ENCODE results near the gene LARP4B. TPM values are rescaled to one million over a fixed set of nuclear protein-coding genes. Genes with fewer than 3 reads are reported as not detected.

The LARP4B gene
- polyA plus RNA-seq, 1 donor (not counting 4 experiments of a cell fraction or from before 2014, with no cell fraction given), result 39.4 TPM

DNA sequence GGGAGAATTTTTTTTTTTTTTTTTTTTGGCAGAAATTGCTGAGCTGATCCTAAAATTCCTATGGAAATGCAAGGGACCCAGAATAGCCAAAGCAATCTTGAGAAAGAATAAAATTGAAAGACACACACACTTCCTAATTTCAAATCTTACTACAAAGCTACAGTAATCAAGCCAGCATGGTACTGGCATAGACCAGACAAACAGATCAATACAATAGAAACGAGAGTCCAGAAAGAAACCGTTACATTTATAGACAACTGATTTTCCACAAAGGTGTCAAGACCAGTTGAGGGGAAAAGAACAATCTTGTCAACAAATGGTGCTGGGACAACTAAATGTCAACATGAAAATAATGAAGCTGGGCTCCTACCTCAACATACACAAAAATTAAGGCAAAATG, 34.5 kb downstream of the LARP4B start:
- TF ChIP-seq EZH2 (IDR thresholded peaks at IDR 0.05; ENCODE audit: low read length), result no peak
- TF ChIP-seq, protein P1, sequence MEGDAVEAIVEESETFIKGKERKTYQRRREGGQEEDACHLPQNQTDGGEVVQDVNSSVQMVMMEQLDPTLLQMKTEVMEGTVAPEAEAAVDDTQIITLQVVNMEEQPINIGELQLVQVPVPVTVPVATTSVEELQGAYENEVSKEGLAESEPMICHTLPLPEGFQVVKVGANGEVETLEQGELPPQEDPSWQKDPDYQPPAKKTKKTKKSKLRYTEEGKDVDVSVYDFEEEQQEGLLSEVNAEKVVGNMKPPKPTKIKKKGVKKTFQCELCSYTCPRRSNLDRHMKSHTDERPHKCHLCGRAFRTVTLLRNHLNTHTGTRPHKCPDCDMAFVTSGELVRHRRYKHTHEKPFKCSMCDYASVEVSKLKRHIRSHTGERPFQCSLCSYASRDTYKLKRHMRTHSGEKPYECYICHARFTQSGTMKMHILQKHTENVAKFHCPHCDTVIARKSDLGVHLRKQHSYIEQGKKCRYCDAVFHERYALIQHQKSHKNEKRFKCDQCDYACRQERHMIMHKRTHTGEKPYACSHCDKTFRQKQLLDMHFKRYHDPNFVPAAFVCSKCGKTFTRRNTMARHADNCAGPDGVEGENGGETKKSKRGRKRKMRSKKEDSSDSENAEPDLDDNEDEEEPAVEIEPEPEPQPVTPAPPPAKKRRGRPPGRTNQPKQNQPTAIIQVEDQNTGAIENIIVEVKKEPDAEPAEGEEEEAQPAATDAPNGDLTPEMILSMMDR (optimal IDR thresholded peaks at IDR 0.05 in 1 of 3, IDR thresholded peaks at IDR 0.05 in 1 of 3, conservative IDR thresholded peaks at IDR 0.05 in 1 of 3; ENCODE audit: extremely low read depth in 1 of 3, insufficient read depth in 2 of 3, low read length in 3 of 3), result no peak
- no peak overlapping the region for H2AFZ ChIP-seq (ENCODE audit: control insufficient read depth, low read length)
- peaks cover 93% of the 10 kb centered on the region for H3K79me2 ChIP-seq (ENCODE audit: control insufficient read depth, insufficient read depth, low read length)
- H3K9ac ChIP-seq (ENCODE audit: control insufficient read depth, extremely low read depth, insufficient read depth, low read length), result no peak overlapping the region
- DNase-seq (ENCODE audit: low read depth, low spot score) (no peak), FAIRE-seq (no peak)
- no peaks in the 10 kb centered on the region for H3K4me1 ChIP-seq (ENCODE audit: control insufficient read depth, extremely low read depth, insufficient read depth, low read length)
- no peak overlapping the region for H3K4me3 ChIP-seq (ENCODE audit: control insufficient read depth in 2 of 3, extremely low read depth in 1 of 3, insufficient read depth in 2 of 3, low read depth in 1 of 3, low read length in 3 of 3)
- H3K9me1 ChIP-seq (ENCODE audit: control insufficient read depth, extremely low read depth, insufficient read depth, low read length), result peaks cover 2% of the 10 kb centered on the region
- H3K27me3 ChIP-seq (ENCODE audit: control insufficient read depth, extremely low read depth, insufficient read depth, low read length), result no peaks in the 10 kb centered on the region
- dilution Hi-C loops (cut with MboI; ENCODE audit: extremely low pct_ligation_motif_present, low sequenced_read_pairs), result no loop called here
- H3K27ac ChIP-seq (ENCODE audit: control insufficient read depth, insufficient read depth, low read length), result no peak overlapping the region
- H3K36me3 ChIP-seq (ENCODE audit: control insufficient read depth in 2 of 2, extremely low read depth in 1 of 2, insufficient read depth in 2 of 2, low read length in 2 of 2), result peaks cover 0 to 5% of the 10 kb centered on the region in 2 experiments
- H4K20me1 ChIP-seq (ENCODE audit: control insufficient read depth, extremely low read depth, insufficient read depth, low read length), result peaks cover 17% of the 10 kb centered on the region
- H3K9me3 ChIP-seq (ENCODE audit: control insufficient read depth, low read depth, low read length), result no peaks in the 10 kb centered on the region
- H3K4me2 ChIP-seq (ENCODE audit: control insufficient read depth, extremely low read depth, insufficient read depth, low read depth, low read length), result no peak overlapping the region

DNA sequence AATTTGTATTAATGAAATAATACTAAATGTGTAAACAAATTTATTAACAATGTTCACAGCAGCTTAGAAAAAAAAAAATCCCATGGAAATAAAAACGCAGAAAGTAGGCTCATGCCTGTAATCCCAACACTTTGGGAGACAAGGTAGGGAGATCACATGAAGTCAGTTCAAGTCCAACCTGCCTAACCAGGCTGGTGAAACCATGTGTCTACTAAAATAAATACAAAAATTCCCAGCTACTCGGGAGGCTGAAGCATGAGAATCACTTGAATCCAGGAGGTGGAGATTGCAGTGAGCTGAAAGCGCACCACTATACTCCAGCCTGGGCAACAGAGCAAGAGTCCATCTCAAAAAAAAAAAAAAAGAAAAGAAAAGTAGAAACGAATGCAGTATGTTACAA, 36.2 kb downstream of the LARP4B start:
- H4K20me1 ChIP-seq (ENCODE audit: control insufficient read depth, extremely low read depth, insufficient read depth, low read length), result peaks cover 17% of the 10 kb centered on the region
- FAIRE-seq (no peak), DNase-seq (ENCODE audit: low read depth, low spot score) (no peak)
- H3K9ac ChIP-seq (ENCODE audit: control insufficient read depth, extremely low read depth, insufficient read depth, low read length), result no peak overlapping the region
- peaks cover 0 to 5% of the 10 kb centered on the region in 2 experiments for H3K36me3 ChIP-seq (ENCODE audit: control insufficient read depth in 2 of 2, extremely low read depth in 1 of 2, insufficient read depth in 2 of 2, low read length in 2 of 2)
- dilution Hi-C loops (cut with MboI; ENCODE audit: extremely low pct_ligation_motif_present, low sequenced_read_pairs), result no loop called here
- no peak overlapping the region for H3K4me3 ChIP-seq (ENCODE audit: control insufficient read depth in 2 of 3, extremely low read depth in 1 of 3, insufficient read depth in 2 of 3, low read depth in 1 of 3, low read length in 3 of 3)
- no peaks in the 10 kb centered on the region for H3K4me1 ChIP-seq (ENCODE audit: control insufficient read depth, extremely low read depth, insufficient read depth, low read length)
- no peaks in the 10 kb centered on the region for H3K9me3 ChIP-seq (ENCODE audit: control insufficient read depth, low read depth, low read length)
- TF ChIP-seq, protein P1 (optimal IDR thresholded peaks at IDR 0.05 in 1 of 3, IDR thresholded peaks at IDR 0.05 in 1 of 3, conservative IDR thresholded peaks at IDR 0.05 in 1 of 3; ENCODE audit: extremely low read depth in 1 of 3, insufficient read depth in 2 of 3, low read length in 3 of 3), result no peak
- no peak for TF ChIP-seq EZH2 (IDR thresholded peaks at IDR 0.05; ENCODE audit: low read length)
- H3K79me2 ChIP-seq (ENCODE audit: control insufficient read depth, insufficient read depth, low read length), result peaks cover 96% of the 10 kb centered on the region
- H3K27me3 ChIP-seq (ENCODE audit: control insufficient read depth, extremely low read depth, insufficient read depth, low read length), result no peaks in the 10 kb centered on the region
- no peak overlapping the region for H3K4me2 ChIP-seq (ENCODE audit: control insufficient read depth, extremely low read depth, insufficient read depth, low read depth, low read length)
- H2AFZ ChIP-seq (ENCODE audit: control insufficient read depth, low read length), result no peak overlapping the region
- peaks cover 2% of the 10 kb centered on the region for H3K9me1 ChIP-seq (ENCODE audit: control insufficient read depth, extremely low read depth, insufficient read depth, low read length)
- no peak overlapping the region for H3K27ac ChIP-seq (ENCODE audit: control insufficient read depth, insufficient read depth, low read length)
